HT1080 (cell line): Measurements from ENCODE around the gene GGACT. TPM values are rescaled to one million over a fixed set of nuclear protein-coding genes. Genes with fewer than 3 reads are reported as not detected.
"Not testable (repeated sequence)": the region's sequence is repeated elsewhere in the genome, so short reads cannot be mapped to it uniquely, and the experiment has no call there.

Experiments used
- DNase-seq: peaks from one replicate; pipeline ENCODE4 v3.0.0-alpha.2; 2015; ENCODE audit warnings: low read depth
- total RNA-seq: library from RNA; depleted of rRNA; stranded (reverse); fragments of >200 nt; shearing (Covaris generic); gene quantifications from 2 replicates; pipeline ENCODE4 v1.2.3, GENCODE V29; 2014

GGACT gene
- total RNA-seq, 1 experiment from 2014 or later: 1.5 TPM

- no peak for DNase-seq
Measured at GRCh38 chr13:100530671-100531213, 57.8 kb downstream of the GGACT start.

GRCh38 chr13:100529666-100530377, 58.8 kb downstream of the GGACT start:
- DNase-seq: no peak

- DNase-seq: no peak
Measured at GRCh38 chr13:100528820-100529219, 59.8 kb downstream of the GGACT start.

- DNase-seq: no peak
Measured at GRCh38 chr13:100528353-100528752, 60.2 kb downstream of the GGACT start.

- DNase-seq: no peak
Measured at GRCh38 chr13:100527644-100528043, 60.9 kb downstream of the GGACT start.

- DNase-seq: no peak
Measured at GRCh38 chr13:100526318-100527000, 62.1 kb downstream of the GGACT start.

GRCh38 chr13:100525453-100526317, 62.9 kb downstream of the GGACT start:
- DNase-seq: no peak

- not testable (repeated sequence) for DNase-seq
Measured at GRCh38 chr13:100524688-100525087, 63.9 kb downstream of the GGACT start.

- DNase-seq: no peak
Measured at GRCh38 chr13:100523981-100524386, 64.6 kb downstream of the GGACT start.

- no peak for DNase-seq
Measured at GRCh38 chr13:100523411-100523810, 65.2 kb downstream of the GGACT start.

- no peak for DNase-seq
Measured at GRCh38 chr13:100522618-100523309, 65.8 kb downstream of the GGACT start.

GRCh38 chr13:100521851-100522617, 66.6 kb downstream of the GGACT start:
- no peak for DNase-seq

GRCh38 chr13:100520936-100521850, 67.4 kb downstream of the GGACT start:
- no peak for DNase-seq

- no peak for DNase-seq
Measured at GRCh38 chr13:100519626-100520025, 69.0 kb downstream of the GGACT start.

- DNase-seq: no peak
Measured at GRCh38 chr13:100518394-100519062, 70.1 kb downstream of the GGACT start.

- DNase-seq: no peak
Measured at GRCh38 chr13:100517728-100518127, 70.9 kb downstream of the GGACT start.

- no peak for DNase-seq
Measured at GRCh38 chr13:100517135-100517534, 71.5 kb downstream of the GGACT start.

GRCh38 chr13:100515410-100515800, 73.2 kb downstream of the GGACT start:
- DNase-seq: no peak
